ENCODE data around the gene CDH4.

GRCh38 chr20:61263084-61263695 lies 11.1 kb downstream of the CDH4 start:
- TF ChIP-seq POLR2A (IDR thresholded peaks at IDR 0.05) (no peak), POLR2AphosphoS5 (IDR thresholded peaks at IDR 0.05) (no peak)
